Measurements from ENCODE around the gene CTNND2. TPM values are rescaled to one million over a fixed set of nuclear protein-coding genes. Genes with fewer than 3 reads are reported as not detected.

The CTNND2 gene
- total RNA-seq, 3 donors from 2014 or later (not counting 1 experiment from before 2014, with no cell fraction given): not detected

- no peaks in the 10 kb centered on the region for H3K9me3 ChIP-seq (ENCODE audit: control insufficient read depth, insufficient read depth, low read length)
- H3K9me3 Mint-ChIP-seq: no peaks in the 10 kb centered on the region
- no peak for DNase-seq
- H3K27ac ChIP-seq (ENCODE audit: low read length): no peak overlapping the region
- no peaks in the 10 kb centered on the region for H3K4me1 ChIP-seq (ENCODE audit: control insufficient read depth, insufficient read depth, low read length)
- no CpG with 5 or more reads among the region's 1 CpG for WGBS (ENCODE audit: insufficient coverage)
- H3K4me1 Mint-ChIP-seq: no peaks in the 10 kb centered on the region
- no peak for ATAC-seq
- H3K36me3 ChIP-seq (ENCODE audit: control insufficient read depth, insufficient read depth, low read length): no peaks in the 10 kb centered on the region
- intact Hi-C loops (cut with micrococcal nuclease): no loop called here
- peaks cover 0 to 5% of the 10 kb centered on the region in 2 donors for H3K27me3 Mint-ChIP-seq (ENCODE audit: low read depth in 2 of 2)
- no peak overlapping the region for H3K4me3 ChIP-seq (ENCODE audit: low read length)
- no peaks in the 10 kb centered on the region for H3K27me3 ChIP-seq (ENCODE audit: control insufficient read depth, insufficient read depth, low read length)
- TF ChIP-seq, protein P1, sequence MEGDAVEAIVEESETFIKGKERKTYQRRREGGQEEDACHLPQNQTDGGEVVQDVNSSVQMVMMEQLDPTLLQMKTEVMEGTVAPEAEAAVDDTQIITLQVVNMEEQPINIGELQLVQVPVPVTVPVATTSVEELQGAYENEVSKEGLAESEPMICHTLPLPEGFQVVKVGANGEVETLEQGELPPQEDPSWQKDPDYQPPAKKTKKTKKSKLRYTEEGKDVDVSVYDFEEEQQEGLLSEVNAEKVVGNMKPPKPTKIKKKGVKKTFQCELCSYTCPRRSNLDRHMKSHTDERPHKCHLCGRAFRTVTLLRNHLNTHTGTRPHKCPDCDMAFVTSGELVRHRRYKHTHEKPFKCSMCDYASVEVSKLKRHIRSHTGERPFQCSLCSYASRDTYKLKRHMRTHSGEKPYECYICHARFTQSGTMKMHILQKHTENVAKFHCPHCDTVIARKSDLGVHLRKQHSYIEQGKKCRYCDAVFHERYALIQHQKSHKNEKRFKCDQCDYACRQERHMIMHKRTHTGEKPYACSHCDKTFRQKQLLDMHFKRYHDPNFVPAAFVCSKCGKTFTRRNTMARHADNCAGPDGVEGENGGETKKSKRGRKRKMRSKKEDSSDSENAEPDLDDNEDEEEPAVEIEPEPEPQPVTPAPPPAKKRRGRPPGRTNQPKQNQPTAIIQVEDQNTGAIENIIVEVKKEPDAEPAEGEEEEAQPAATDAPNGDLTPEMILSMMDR (IDR thresholded peaks at IDR 0.05): no peak
- H3K36me3 Mint-ChIP-seq: no peaks in the 10 kb centered on the region
- no peak overlapping the region for H3K27ac Mint-ChIP-seq
- H3K4me3 Mint-ChIP-seq: no peak overlapping the region
Observed at GRCh38 chr5:11104210-11104609, 800.0 kb downstream of the CTNND2 start.

DNA sequence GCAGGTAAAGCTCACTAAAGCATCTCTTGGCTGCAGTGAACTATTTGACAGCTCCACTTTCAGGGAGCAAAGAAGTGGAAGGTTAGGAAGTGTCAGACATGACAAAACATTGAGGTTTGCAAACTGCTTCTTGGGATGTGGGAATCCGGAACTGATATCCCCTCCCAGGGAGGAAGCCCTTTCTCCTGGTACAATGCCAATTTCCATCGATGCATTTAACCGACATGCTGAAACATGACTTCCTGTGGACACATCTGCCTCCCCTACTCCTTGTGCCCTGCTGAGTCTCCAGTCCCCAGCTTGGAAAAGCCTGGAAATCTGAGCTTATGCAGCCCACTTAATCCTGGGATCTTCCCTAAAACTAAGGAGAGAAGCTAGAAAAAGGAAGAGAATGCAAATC lies 820.1 kb downstream of the CTNND2 start:
- Histone ChIP-seq H3K36me3 (ENCODE audit: control insufficient read depth, insufficient read depth, low read length) (no peaks in the 10 kb centered on the region), H3K27ac (ENCODE audit: low read length) (no peak overlapping the region), H3K4me1 (ENCODE audit: control insufficient read depth, insufficient read depth, low read length) (no peaks in the 10 kb centered on the region), H3K27me3 (ENCODE audit: control insufficient read depth, insufficient read depth, low read length) (no peaks in the 10 kb centered on the region), H3K4me3 (ENCODE audit: low read length) (no peak overlapping the region), H3K9me3 (ENCODE audit: control insufficient read depth, insufficient read depth, low read length) (no peaks in the 10 kb centered on the region)
- intact Hi-C loops (cut with micrococcal nuclease): no loop called here
- H3K27me3 Mint-ChIP-seq (ENCODE audit: low read depth in 2 of 2): peaks cover 6 to 10% of the 10 kb centered on the region in 2 donors
- TF ChIP-seq, protein P1 (IDR thresholded peaks at IDR 0.05): no peak
- no peak overlapping the region for H3K27ac Mint-ChIP-seq
- no peaks in the 10 kb centered on the region for H3K36me3 Mint-ChIP-seq
- DNase-seq (no peak), ATAC-seq (no peak)
- H3K9me3 Mint-ChIP-seq: no peaks in the 10 kb centered on the region
- no peaks in the 10 kb centered on the region for H3K4me1 Mint-ChIP-seq
- WGBS (ENCODE audit: insufficient coverage): 52% methylated on average over 3 of the region's 3 CpGs
- no peak overlapping the region for H3K4me3 Mint-ChIP-seq

DNA sequence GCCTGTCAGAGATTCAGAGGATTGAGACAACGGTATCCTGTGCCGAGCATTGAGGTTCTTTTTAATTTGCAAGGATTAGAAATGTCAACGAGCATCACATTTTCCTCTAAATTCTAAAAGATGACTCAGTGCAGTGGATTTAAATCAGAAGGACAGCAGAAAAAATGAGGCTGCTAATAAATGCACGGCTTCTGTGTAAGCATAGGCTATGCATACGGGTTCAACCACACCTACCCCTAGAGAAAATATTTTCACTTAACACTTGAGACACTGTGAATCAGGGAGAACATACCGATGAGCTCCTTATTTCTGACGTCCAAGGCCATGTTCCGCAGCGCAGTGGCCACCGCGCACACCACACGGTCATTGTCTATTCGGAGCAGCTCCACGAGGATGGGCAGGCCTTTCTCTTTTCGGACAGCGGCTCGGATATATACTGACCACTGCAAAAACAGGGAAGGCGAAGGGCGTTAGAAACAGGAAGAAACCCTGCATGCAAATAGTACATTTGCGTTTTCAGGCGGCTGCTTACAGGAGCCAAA lies 821.8 kb downstream of the CTNND2 start:
- Mint-ChIP-seq H3K4me1 (no peaks in the 10 kb centered on the region), H3K27ac (no peak overlapping the region), H3K36me3 (no peaks in the 10 kb centered on the region), H3K9me3 (no peaks in the 10 kb centered on the region), H3K27me3 (ENCODE audit: low read depth in 2 of 2) (peaks cover 6 to 11% of the 10 kb centered on the region in 2 donors), H3K4me3 (no peak overlapping the region)
- no peaks in the 10 kb centered on the region for H3K27me3 ChIP-seq (ENCODE audit: control insufficient read depth, insufficient read depth, low read length)
- 93% methylated on average over 21 of the region's 21 CpGs for WGBS (ENCODE audit: insufficient coverage)
- H3K9me3 ChIP-seq (ENCODE audit: control insufficient read depth, insufficient read depth, low read length): no peaks in the 10 kb centered on the region
- no peak overlapping the region for H3K27ac ChIP-seq (ENCODE audit: low read length)
- intact Hi-C loops (cut with micrococcal nuclease): no loop called here
- TF ChIP-seq, protein P1 (IDR thresholded peaks at IDR 0.05): no peak
- H3K36me3 ChIP-seq (ENCODE audit: control insufficient read depth, insufficient read depth, low read length): no peaks in the 10 kb centered on the region
- no peaks in the 10 kb centered on the region for H3K4me1 ChIP-seq (ENCODE audit: control insufficient read depth, insufficient read depth, low read length)
- no peak overlapping the region for H3K4me3 ChIP-seq (ENCODE audit: low read length)
- ATAC-seq (no peak), DNase-seq (no peak)

DNA sequence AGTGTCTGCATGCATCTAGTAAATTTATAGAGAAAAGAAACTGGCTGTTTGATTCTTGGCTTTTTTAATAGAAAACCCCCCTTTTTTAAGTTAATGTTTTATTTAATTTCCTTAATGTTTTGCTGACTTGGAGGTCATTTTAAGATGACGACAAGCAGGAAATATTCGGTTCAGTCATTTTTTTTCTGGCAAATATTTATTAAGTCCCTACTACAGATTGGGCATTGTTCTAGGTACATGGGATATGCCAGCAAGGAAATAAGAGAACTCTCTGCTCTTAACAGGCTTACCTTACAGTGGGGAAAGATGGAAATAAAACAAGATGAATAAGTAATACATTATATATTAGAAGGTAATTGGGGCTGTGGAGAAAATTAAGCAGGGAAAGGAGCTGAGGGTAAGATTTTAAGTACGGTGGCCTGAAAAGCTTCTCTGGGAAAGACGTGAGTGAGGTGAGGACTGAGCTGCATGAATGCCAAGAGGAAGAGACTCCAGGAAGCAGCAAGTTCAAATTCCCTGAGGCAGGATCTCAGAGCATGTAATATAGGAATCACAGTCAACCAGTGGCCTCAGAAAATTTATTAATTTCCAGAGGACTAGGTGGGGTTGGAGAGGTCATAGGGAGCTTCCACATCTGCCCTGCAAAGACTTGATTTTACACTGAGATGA lies 827.2 kb downstream of the CTNND2 start:
- DNase-seq: no peak
- H3K4me3 ChIP-seq (ENCODE audit: low read length): no peak overlapping the region
- intact Hi-C loops (cut with micrococcal nuclease): no loop called here
- Mint-ChIP-seq H3K4me3 (no peak overlapping the region), H3K4me1 (no peaks in the 10 kb centered on the region), H3K9me3 (no peaks in the 10 kb centered on the region), H3K27ac (no peak overlapping the region), H3K27me3 (ENCODE audit: low read depth in 2 of 2) (peaks cover 10 to 31% of the 10 kb centered on the region in 2 donors), H3K36me3 (no peaks in the 10 kb centered on the region)
- 87% methylated on average over 4 of the region's 4 CpGs for WGBS (ENCODE audit: insufficient coverage)
- no peaks in the 10 kb centered on the region for H3K27me3 ChIP-seq (ENCODE audit: control insufficient read depth, insufficient read depth, low read length)
- TF ChIP-seq, protein P1 (IDR thresholded peaks at IDR 0.05): no peak
- no peak overlapping the region for H3K27ac ChIP-seq (ENCODE audit: low read length)
- H3K36me3 ChIP-seq (ENCODE audit: control insufficient read depth, insufficient read depth, low read length): no peaks in the 10 kb centered on the region
- no peaks in the 10 kb centered on the region for H3K9me3 ChIP-seq (ENCODE audit: control insufficient read depth, insufficient read depth, low read length)
- H3K4me1 ChIP-seq (ENCODE audit: control insufficient read depth, insufficient read depth, low read length): no peaks in the 10 kb centered on the region
- ATAC-seq: no peak
